Fibroblast of peridontal ligament (primary cell): ENCODE data around the gene ANKRD55.
"Not testable (repeated sequence)": the region's sequence is repeated elsewhere in the genome, so short reads cannot be mapped to it uniquely, and the experiment has no call there.

Experiments used
- DNase-seq: peaks from one replicate; pipeline ENCODE4 v3.0.0-alpha.2; 2010; ENCODE audit errors: extremely low read depth

Gene ANKRD55

DNA sequence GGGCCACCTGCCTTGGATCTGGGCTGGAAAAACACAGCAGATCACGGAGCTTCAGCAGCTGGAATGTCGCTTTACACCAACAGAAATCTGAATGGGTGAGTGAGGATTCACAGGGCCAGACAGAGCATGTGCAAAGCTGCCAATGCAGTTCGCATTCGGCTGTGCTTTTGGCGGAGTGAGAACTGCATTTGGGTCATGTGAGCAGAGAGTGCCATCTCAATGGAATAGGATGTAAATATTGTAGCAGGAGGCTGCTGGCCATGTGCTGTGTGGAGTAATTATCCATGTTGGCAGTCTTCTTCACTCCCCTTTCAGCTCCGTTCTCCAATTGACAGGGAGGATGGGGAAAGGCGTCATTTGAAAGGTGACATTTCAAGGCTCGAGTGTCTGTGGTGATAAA lies at the start of gene ANKRD55:
Gene ANKRD55, minus strand, starts transcription at position 101 of the 400 bp plus-strand sequence. CDS start 417 bp downstream, outside the sequence.
- no peak for DNase-seq

- DNase-seq, result no peak
Measured at GRCh38 chr5:56282216-56282615, 49.1 kb upstream of the ANKRD55 start.

DNA sequence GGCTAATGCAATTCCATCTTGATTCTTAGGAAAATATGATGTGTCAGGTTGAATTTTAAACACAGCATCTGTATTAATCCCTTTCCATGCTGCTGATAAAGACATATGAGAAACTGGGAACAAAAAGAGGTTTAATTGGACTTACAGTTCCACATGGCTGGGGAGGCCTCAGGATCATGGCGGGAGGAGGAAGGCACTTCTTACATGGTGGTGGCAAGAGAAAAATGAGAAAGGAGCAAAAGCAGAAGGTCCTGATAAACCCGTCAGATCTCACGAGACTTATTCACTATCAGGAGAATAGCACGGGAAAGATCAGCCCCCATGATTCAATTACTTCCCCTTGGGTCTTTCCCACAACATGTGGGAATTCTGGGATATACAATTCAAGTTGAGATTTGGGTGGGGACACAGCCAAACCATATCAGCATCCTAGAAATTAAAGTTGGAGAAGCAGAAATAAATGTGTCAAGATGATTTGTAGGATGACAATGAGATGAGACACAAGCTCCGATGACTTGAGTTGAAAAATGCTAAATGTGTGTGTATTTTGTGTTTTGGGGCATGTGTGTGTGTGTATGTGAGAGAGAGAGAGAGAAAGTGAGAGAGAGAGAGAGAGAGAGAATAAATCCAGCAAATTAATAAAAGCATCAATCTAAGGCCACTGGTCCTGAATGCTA lies 48.5 kb upstream of the ANKRD55 start:
- no peak for DNase-seq

GRCh38 chr5:56279979-56280378 lies 46.8 kb upstream of the ANKRD55 start:
- peak; percentile 55 for DNase-seq

GRCh38 chr5:56279291-56279690 lies 46.2 kb upstream of the ANKRD55 start:
- DNase-seq, result no peak

DNA sequence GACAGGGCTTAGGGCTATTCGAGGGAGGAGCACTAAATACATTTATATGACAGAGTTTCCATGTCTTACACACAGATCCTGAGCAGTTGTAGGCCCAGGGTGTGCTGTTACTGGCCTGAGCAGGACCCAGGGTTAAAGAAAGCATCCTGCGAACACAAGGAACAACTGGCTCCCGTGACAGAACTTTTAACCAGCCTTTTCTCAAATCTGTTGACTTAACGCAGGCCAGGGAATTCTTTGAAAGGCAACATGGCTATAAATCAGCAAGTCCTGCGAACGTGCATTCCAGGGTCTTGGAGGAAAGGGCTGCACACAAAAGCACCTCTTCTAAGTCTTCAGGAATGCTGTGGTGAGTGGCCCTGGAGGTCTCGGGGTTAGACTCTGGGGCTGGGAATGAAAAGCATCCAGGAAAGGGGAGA lies 45.2 kb upstream of the ANKRD55 start:
- DNase-seq, result no peak

DNA sequence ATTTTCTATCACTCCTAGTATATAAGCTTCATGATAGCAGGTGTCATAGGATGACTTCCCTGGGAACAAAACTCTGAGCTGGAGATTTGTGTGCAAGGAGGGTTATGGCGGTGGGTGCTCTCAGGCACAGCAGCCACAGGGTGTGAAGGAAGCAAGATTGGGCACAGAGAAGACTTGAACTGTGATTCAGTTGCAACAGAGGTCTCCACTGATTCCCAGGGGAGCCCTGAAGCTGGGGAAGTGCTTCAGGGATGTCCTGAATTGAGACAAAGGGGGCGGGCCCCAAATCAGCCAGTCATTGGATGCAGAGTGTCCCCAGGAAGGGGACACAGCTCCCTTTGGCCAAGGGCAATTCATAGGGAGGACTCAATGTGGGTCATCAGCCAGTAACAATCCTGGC lies 44.4 kb upstream of the ANKRD55 start:
- no peak for DNase-seq

- DNase-seq, result no peak
Measured at GRCh38 chr5:56273376-56273955, 40.3 kb upstream of the ANKRD55 start.

DNA sequence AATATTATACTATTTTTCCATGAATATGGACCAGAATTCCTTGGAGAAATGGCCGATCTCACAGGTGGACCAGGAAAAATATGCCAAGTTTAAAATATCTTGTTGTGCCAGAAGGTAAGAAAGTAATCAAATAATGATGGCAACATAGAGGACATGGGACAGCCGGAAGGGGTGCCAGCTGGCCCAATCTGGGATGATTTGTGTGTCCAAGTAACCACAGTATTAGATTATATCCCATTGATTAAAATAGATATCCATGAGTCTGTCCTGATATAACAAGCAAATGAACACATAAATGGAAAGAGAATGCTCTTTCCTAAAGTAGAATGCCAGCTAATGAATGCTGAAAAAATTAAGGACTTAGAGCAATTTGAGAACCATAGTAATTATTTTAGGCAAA lies 39.6 kb upstream of the ANKRD55 start:
- DNase-seq, result no peak

DNA sequence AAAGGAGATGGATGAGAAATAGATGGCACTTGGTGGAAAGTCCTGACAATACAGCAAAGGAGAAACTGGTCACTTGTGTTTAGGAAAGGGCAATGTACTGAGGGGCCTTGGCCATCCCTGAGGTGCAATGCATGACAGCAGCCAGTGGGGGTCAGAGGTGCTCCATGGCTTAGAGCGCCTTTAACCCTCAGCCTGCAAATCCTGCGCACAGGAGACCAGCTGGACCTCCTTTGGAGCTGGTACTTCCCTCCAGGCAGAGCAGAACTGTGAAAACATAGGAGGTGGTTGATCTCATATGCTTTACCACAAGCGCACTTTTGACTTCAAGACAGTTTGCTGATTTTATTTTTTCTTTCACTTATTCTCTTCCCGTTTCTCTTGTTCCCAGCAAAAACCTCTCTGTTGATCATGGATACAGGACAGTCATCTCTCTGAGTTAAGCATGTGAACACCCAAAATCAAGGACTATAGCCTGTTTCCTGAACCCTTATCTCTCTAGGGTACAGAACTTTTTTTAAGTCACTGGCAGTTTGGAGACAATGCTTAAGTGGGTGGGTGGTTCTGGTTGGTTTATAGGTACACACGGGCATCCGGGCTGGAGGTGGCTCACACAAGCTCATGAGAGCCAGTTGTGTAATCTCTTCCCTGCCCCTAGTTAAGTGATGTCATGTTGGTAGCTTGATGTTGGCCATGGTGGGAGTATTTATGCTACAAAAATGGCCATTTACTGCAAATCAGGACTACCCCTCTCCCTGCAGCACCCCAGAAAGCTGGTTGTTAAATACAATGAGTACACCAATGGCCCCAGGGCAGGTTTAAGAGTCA lies 37.6 kb upstream of the ANKRD55 start:
- peak; percentile 84 for DNase-seq

DNA sequence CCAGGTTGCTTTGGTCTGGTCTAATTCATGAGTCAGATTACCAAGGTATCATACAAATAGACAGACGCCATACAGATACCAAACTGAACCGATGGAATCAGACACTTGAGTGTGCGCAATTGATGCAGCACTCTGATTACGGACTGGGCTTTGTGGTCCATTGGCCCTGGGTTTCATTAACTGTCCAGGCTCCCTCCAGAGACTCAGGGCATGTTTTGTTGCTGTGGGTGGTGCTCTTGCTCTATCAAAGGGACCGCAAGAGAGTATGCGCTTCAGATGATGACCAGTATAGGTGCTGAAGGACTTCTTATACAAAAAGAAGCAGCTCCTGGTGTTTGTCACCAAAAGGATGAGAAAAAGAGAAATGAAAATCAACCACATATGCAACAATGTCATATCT lies 36.9 kb upstream of the ANKRD55 start:
- DNase-seq, result no peak

DNA sequence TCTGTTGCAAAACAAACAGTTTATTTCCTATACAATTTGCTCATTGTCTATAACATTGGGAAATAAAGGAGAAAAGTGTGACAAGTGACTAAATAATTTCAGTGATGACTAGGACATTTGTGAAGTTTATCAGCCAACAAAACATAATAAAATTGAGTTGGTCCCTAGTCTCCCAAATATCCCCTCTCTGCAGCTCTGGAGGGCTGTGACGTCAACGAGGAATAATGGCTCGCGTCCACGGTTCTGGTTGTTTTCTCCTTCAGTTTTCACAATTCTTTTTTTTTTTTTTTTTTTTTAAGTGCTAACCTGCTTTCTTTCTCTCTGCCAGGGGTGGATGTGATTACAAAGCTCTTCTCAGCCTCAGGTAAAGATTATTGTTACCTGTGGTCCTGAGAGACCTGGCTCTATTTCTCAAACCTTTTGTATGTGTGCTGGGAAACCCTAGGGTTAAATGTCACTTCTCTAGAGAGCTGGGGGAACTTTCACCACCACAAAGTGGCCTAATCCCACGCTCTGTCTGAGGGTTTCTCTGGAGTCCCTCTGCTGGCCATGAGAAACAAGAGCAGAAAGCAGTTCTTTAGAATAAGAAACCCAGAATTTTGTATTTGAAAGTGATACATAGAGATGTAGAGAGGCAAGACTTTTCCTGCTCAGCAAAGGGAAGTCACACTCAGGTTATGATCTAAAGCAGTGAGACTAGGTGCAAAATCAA lies 36.2 kb upstream of the ANKRD55 start:
- peak; percentile 78 for DNase-seq

DNA sequence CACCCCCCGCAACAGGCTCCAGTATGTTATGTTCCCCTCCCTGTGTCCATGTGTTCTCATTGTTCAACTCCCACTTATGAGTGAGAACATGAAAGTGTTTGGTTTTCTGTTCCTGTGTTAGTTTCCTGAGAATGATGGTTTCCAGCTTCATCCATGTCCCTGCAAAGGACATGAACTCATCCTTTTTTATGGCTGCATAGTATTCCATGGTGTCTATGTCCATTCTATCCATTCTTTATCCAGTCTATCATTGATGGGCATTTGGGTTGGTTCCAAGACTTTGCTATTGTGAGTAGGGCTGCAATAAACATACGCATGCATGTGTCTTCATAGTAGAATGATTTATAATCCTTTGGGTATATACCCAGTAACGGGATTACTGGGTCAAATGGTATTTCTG lies 35.6 kb upstream of the ANKRD55 start:
- DNase-seq, result not testable (repeated sequence)

- DNase-seq, result no peak
Measured at GRCh38 chr5:56267856-56268255, 34.7 kb upstream of the ANKRD55 start.

- peak; percentile 41 for DNase-seq
Measured at GRCh38 chr5:56264417-56265025, 31.4 kb upstream of the ANKRD55 start.

DNA sequence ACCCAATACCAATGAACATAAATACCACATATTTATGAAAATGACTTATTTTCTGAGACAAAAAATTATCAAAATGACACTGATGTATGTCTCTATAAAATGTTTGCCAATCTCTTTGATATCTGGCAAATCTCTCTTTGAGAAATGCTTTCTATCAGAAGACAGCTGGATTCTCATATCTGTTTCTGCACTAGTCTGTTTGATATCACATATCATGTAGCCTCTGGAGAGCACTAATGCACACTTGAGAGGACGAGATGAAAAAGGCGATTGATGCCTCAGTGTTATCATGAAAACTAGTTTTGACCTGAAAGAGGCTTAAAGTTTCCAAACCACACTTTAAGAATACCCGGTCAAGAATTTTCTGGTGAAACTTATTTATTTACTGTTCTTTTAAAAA lies 29.1 kb upstream of the ANKRD55 start:
- DNase-seq, result no peak

DNA sequence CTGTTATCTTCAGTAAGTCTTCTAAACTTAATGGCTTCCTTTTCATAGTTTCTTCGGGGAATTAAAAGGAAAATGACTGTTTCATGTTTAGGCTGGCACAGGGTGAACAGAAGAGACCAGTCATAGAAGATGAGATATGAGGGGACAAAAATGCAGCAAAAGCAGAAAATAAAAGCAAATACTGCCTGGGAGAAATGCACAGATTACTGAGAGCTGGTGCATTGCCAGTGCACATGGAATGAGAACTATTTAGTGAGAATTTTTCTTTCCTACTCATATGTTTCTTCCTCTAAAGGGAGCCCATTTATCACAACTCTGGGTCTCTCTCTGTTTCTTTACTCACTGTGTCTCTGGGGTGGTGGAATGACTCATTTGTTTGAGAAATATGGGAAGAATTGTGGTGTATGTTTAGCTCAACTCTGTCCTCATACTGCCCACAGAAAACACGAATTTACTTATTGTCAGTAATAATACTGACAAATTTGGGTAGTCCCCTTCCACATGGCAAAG lies 25.9 kb upstream of the ANKRD55 start:
- peak; percentile 98 for DNase-seq

DNA sequence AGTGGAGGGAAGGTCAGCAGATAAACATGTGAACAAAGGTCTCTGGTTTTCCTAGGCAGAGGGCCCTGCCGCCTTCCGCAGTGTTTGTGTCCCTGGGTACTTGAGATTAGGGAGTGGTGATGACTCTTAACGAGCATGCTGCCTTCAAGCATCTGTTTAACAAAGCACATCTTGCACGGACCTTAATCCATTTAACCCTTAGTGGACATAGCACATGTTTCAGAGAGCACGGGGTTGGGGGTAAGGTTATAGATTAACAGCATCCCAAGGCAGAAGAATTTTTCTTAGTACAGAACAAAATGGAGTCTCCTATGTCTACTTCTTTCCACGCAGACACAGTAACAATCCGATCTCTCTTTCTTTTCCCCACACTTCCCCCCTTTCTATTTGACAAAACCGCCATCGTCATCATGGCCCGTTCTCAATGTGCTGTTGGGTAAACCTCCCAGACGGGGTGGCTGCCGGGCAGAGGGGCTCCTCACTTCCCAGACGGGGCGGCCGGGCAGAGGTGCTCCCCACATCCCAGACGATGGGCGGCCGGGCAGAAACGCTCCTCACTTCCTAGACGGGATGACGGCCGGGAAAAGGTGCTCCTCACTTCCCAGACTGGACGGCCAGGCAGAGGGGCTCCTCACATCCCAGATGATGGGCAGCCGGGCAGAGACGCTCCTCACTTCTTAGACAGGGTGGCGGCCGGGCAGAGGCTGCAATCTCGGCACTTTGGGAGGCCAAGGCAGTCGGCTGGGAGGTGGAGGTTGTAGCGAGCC lies 24.8 kb upstream of the ANKRD55 start:
- DNase-seq, result not testable (repeated sequence)

GRCh38 chr5:56257010-56257409 lies 23.9 kb upstream of the ANKRD55 start:
- DNase-seq, result no peak

GRCh38 chr5:56255502-56255901 lies 22.4 kb upstream of the ANKRD55 start:
- DNase-seq, result no peak

DNA sequence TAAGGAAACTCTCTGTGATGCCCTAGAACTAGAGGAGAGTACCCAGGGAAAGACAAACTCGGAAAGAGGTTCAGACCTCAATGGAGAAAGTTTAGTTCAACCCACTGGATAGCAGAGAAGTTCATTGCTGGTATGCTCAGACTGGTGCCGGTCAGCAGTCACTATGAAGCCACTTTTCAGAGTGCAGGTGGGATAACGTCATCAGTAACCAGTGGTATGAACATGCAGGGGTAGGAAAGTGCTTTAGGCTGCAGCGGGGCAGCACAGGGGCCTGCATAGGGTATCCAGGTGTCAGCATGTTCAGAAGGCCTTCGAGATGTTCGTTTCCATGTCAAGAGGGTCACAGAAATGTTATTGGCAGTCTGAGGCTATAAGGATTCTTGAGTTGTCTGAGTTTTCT lies 20.8 kb upstream of the ANKRD55 start:
- no peak for DNase-seq
